ENCODE data around the gene ZNF575. TPM values are rescaled to one million over a fixed set of nuclear protein-coding genes. Genes with fewer than 3 reads are reported as not detected.

Gene ZNF575
- total and polyA plus RNA-seq, 4 donors, result 0.08 to 1.0 (median 0.49) TPM

GRCh38 chr19:43581467-43581866, 48.5 kb downstream of the ZNF575 start:
- H3K9me3 ChIP-seq (ENCODE audit: control insufficient read depth in 4 of 4, low read length in 3 of 4), result no peaks in the 10 kb centered on the region
- peaks cover 3 to 19% (median 10%) of the 10 kb centered on the region in 4 donors for H3K4me1 ChIP-seq (ENCODE audit: control insufficient read depth in 4 of 4, insufficient read depth in 4 of 4, low read length in 3 of 4)
- no peak for TF ChIP-seq SP1 (IDR thresholded peaks at IDR 0.05)
- TF ChIP-seq ATF3 (IDR thresholded peaks at IDR 0.05), result no peak
- no peak for TF ChIP-seq GABPA (IDR thresholded peaks at IDR 0.05 in 1 of 2, conservative IDR thresholded peaks at IDR 0.05 in 1 of 2)
- no peak for TF ChIP-seq RXRA (IDR thresholded peaks at IDR 0.05)
- no peak for TF ChIP-seq EGR1 (IDR thresholded peaks at IDR 0.05; ENCODE audit: low read depth in 2 of 2)
- TF ChIP-seq MAX (IDR thresholded peaks at IDR 0.05), result no peak
- TF ChIP-seq FOXA2 (IDR thresholded peaks at IDR 0.05), result no peak
- TF ChIP-seq TAF1 (conservative IDR thresholded peaks at IDR 0.05), result no peak
- no peak for TF ChIP-seq REST (IDR thresholded peaks at IDR 0.05)
- no peak for TF ChIP-seq ZBTB33 (IDR thresholded peaks at IDR 0.05)
- TF ChIP-seq JUND (IDR thresholded peaks at IDR 0.05), result no peak
- TF ChIP-seq HNF4G (IDR thresholded peaks at IDR 0.05), result no peak
- no peaks in the 10 kb centered on the region for H3K36me3 ChIP-seq (ENCODE audit: control insufficient read depth in 4 of 4, insufficient read depth in 3 of 4, low read depth in 1 of 4, low read length in 3 of 4)
- H3K27me3 ChIP-seq (ENCODE audit: control insufficient read depth in 4 of 4, insufficient read depth in 4 of 4, low read length in 3 of 4), result no peaks in the 10 kb centered on the region
- WGBS, result 76% methylated on average over 7 of the region's 7 CpGs
- no peak overlapping the region for H3K9ac ChIP-seq (ENCODE audit: low read depth in 1 of 2, low read length in 2 of 2)
- no peak overlapping the region for H3K4me3 ChIP-seq (ENCODE audit: low read depth in 1 of 3, low read length in 3 of 3)
- H3K27ac ChIP-seq (ENCODE audit: low read depth in 1 of 2, low read length in 2 of 2), result no peak overlapping the region
- DNase-seq (ENCODE audit: low spot score), result no peak

GRCh38 chr19:43582495-43582894, 49.5 kb downstream of the ZNF575 start:
- no peak overlapping the region for H3K9ac ChIP-seq (ENCODE audit: low read depth in 1 of 2, low read length in 2 of 2)
- H3K27me3 ChIP-seq (ENCODE audit: control insufficient read depth in 4 of 4, insufficient read depth in 4 of 4, low read length in 3 of 4), result no peaks in the 10 kb centered on the region
- peaks cover 3 to 19% (median 10%) of the 10 kb centered on the region in 4 donors for H3K4me1 ChIP-seq (ENCODE audit: control insufficient read depth in 4 of 4, insufficient read depth in 4 of 4, low read length in 3 of 4)
- H3K36me3 ChIP-seq (ENCODE audit: control insufficient read depth in 4 of 4, insufficient read depth in 3 of 4, low read depth in 1 of 4, low read length in 3 of 4), result no peaks in the 10 kb centered on the region
- 91% methylated on average over 2 of the region's 2 CpGs for WGBS
- no peak overlapping the region for H3K4me3 ChIP-seq (ENCODE audit: low read depth in 1 of 3, low read length in 3 of 3)
- TF ChIP-seq SP1 (IDR thresholded peaks at IDR 0.05), result no peak
- TF ChIP-seq HNF4A (conservative IDR thresholded peaks at IDR 0.05), result no peak
- TF ChIP-seq RXRA (IDR thresholded peaks at IDR 0.05), result no peak
- no peak for TF ChIP-seq HNF4G (IDR thresholded peaks at IDR 0.05)
- no peak for TF ChIP-seq RAD21 (IDR thresholded peaks at IDR 0.05)
- no peak for TF ChIP-seq EGR1 (IDR thresholded peaks at IDR 0.05; ENCODE audit: low read depth in 2 of 2)
- TF ChIP-seq GABPA (IDR thresholded peaks at IDR 0.05 in 1 of 2, conservative IDR thresholded peaks at IDR 0.05 in 1 of 2), result no peak
- TF ChIP-seq FOXA2 (IDR thresholded peaks at IDR 0.05), result no peak
- TF ChIP-seq FOXA1 (IDR thresholded peaks at IDR 0.05), result no peak
- no peak overlapping the region for H3K27ac ChIP-seq (ENCODE audit: low read depth in 1 of 2, low read length in 2 of 2)
- DNase-seq (ENCODE audit: low spot score), result no peak
- H3K9me3 ChIP-seq (ENCODE audit: control insufficient read depth in 4 of 4, low read length in 3 of 4), result no peaks in the 10 kb centered on the region
